Brain pericyte (primary cell): ENCODE measurements around the gene PLXNB2.
"Not testable (repeated sequence)": the region's sequence is repeated elsewhere in the genome, so short reads cannot be mapped to it uniquely, and the experiment has no call there.

Experiments
- DNase-seq: peaks from one replicate; pipeline ENCODE4 v3.0.0-alpha.2; 2012; ENCODE audit warnings: low read depth, low spot score

PLXNB2 gene

GRCh38 chr22:50281384-50281760 lies 26.1 kb downstream of the PLXNB2 start:
- no peak for DNase-seq

DNA sequence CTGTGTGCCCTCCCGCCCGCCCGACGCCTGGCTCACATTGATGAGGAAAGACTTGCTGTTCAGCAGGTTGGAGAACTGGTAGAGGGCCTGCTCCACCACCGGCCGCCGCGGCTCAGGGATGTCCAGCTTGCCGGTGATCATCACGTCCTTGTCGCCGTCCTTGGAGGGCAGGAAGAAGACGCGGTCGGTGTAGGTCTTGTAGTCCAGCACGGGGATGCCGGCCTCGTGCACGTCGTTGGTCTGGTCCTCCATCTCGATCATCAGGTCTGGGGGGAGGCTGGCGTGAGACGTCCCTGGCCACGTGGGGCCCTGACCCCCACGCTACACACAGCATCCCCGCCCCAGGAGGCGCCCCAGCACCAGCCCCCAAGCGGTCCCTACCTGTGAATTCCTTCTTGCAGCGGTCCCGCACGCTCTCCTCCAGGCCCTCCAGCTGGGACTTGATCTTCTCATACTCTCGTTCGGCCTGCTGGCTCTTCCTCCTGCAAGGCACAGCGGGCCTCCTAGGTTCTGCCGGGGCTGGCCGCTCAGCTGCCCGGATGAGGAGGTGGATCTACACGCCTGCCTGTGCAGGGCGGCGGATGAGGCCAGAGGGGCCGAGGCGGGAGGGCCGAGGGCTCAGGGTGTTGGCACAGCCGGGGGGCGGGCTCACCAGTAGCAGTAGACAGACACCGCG lies 26.6 kb downstream of the PLXNB2 start:
- no peak for DNase-seq

GRCh38 chr22:50280022-50280707 lies 27.3 kb downstream of the PLXNB2 start:
- no peak for DNase-seq

- no peak for DNase-seq
These were observed 28.4 kb downstream of the PLXNB2 start for GRCh38 chr22:50278956-50279619.

- DNase-seq: no peak
These were observed 29.0 kb downstream of the PLXNB2 start for GRCh38 chr22:50278461-50278860.

GRCh38 chr22:50277761-50278160 lies 29.7 kb downstream of the PLXNB2 start:
- no peak for DNase-seq

DNA sequence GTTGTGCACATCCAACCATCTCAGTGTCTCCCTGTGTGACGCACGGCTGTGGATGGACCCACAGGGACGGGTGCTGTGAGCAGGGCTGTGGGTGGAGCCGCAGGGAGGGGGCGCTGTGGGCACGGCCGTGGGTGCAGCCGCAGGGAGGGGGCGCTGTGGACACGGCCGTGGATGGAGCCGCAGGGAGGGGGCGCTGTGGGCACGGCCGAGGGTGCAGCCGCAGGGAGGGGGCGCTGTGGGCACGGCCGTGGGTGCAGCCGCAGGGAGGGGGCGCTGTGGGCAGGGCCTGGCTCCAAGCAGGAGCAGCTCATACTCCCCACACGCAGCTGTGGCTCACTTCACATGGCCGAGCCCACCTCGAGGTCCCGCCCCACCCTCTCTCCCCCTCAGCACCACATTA lies 31.3 kb downstream of the PLXNB2 start:
- no peak for DNase-seq

DNA sequence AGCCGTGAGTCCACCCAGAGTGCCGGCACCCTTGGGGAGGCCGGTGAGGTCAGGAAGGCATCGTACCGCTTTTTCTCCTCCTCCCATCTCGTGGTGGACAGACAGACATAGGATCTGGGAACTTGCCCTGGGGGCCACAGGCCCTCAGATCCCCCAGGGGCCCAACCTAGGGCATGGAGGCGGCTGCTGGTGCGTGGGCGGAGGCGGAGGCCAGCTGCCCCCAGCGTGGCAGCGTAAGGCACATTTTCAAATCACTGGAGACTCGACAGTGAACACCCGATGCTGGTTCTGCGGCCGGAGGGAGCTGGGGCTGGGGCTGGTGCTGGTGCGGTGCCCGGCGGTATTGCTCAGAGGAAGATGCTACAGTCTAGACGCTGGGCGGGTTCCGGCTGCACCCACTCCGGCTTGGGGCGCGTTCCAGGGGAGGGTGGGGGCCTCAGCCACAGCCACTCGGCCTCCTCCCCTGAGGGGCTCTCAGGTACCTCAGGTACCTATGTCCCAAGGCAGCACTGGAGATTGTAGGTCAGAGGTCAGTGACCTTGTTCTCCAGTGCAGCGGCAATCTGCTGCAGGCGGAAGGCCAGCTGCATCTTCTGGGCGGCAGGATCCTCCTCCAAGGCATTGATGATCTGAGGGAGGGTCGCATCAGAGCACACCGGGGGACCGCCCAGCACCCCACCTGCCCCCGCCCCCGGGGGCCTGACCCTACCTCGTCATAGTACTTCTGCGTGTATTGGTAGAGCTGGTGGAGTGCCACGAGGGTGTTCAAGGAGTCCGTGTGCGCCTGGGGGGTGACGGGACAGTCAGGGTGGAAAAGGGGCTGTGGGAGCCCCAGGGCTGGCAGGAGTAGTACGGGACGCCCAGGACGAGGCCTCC lies 32.0 kb downstream of the PLXNB2 start:
- DNase-seq: no peak

GRCh38 chr22:50274771-50275170 lies 32.7 kb downstream of the PLXNB2 start:
- no peak for DNase-seq

DNA sequence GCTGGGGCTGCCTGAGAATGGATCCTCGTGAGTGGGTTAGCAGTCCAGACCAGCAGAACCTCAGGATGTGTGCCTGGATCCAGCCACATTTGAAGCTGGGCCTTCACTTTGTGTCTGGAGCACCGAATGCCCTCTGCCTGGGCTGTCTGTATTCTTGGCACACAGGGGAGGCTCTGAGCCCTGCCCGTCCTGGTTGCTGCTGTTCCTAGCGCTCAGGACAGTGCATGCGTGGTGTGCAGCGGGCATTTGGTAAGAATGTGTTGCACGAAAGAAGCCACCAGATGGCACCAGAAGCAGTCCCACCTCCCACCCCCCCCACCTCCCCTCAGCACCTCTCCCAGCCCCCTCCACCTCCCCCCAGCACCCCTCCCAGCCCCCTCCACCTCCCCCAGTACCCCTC lies 33.1 kb downstream of the PLXNB2 start:
- DNase-seq: no peak

GRCh38 chr22:50273781-50274180 lies 33.7 kb downstream of the PLXNB2 start:
- not testable (repeated sequence) for DNase-seq

DNA sequence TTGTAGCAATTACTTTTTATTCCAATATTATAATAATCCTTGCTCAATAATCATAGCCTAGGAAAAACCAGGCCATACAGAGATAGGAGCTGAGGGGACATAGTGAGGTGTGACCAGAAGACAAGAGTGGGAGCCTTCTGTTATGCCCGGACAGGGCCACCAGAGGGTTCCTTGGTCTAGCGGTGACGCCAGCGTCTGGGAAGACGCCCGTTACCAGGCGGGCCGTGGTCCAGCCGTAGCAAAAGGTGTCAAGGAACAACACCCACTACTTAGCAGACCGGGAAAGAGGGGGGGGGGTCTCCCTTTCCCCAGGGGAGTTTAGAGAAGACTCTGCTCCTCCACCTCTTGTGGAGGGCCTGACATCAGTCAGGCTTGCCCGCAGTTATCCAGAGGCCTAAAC lies 34.1 kb downstream of the PLXNB2 start:
- not testable (repeated sequence) for DNase-seq

GRCh38 chr22:50272044-50272802 lies 35.2 kb downstream of the PLXNB2 start:
- DNase-seq: no peak

DNA sequence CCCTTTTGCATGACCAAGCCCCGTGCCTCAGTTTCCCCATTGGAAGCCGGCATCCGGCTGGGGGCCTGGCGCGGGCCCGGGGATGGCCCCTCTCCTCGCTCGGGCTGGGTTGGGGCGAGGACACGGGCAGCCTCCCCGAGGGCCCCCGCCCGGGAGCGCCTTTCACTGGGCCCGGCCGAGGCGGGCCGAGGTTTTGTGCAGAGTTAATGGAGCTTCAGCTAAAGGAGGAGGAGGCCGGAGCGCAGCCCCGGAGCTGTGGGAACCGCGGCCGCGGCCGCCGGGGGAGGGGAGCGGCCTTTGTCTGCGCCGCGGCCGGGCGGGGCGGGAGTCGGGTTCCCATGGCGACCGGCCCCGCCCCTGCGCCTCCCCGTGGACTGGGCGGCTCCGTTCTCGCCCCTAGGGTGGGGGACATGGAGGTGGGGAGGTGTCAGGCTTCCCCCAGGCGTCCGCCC lies 35.9 kb downstream of the PLXNB2 start:
- no peak for DNase-seq

- no peak for DNase-seq
These were observed 36.6 kb downstream of the PLXNB2 start for GRCh38 chr22:50270666-50271394.

- DNase-seq: no peak
These were observed 37.3 kb downstream of the PLXNB2 start, which contains the start of gene MAPK11 for GRCh38 chr22:50269970-50270665. Gene MAPK11 (minus strand): TSS chr22:50270380. CDS start chr22:50270292, 88 bp downstream.

DNA sequence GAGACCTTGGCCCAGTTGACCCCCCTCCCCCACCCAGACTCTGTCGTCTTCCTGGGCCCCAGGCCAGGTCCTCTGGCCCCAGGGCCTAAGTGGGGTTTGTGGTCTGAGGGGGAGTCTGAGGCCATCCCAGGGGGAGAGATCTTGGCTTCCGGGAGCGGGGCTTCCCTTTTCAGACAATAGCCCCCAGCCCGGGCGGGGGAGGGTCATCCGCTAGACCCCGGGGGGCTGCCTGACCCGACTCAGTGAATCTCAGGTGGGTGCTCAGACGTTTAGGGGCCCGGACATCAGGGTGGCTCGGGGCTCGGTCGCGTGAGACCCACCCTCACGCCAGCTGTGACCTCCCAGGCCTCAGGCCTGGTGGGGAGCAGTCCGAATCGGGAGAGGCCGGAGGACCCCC lies 37.9 kb downstream of the PLXNB2 start:
- DNase-seq: no peak

GRCh38 chr22:50268655-50269113 lies 38.8 kb downstream of the PLXNB2 start:
- DNase-seq: no peak

DNA sequence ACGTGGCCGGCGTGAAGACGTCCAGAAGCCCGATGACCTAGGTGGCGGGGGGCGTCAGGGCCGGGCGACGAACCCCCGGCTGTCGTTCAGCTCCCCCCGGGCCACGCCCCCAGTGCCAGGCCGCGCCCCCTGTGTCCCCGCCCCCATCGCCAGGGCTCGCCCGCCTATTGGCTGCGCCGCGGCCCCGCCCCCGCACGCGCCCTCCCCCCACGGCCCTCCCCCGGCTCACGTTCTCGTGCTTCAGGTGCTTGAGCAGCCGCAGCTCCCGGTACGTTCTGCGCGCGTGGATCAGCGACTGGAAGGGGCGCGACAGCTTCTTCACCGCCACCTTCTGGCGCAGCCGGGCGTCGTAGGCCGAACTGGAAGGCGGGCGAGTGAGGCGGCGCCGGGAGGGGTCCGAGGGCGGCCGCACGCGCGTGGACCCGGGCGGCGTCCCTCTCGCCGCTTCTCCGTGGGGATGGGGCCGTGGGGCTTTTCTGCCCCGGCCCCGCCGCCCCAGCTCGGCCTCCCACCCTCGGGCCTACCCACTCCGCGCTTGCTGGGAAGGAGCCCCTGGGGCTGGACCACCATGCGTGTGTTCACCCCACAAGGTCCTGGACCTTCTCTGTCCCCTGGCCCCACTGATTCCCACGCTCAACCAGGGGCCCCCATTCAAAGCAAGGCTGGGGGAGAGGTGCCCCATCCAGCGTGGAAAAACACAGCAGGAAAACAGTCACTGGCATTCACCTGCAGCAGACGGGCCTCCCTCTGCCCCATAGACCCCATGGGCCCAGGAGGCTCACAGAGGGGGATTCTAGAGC lies 39.7 kb downstream of the PLXNB2 start:
- no peak for DNase-seq
